ENCODE data around the gene PI4K2B.

PI4K2B gene

DNA sequence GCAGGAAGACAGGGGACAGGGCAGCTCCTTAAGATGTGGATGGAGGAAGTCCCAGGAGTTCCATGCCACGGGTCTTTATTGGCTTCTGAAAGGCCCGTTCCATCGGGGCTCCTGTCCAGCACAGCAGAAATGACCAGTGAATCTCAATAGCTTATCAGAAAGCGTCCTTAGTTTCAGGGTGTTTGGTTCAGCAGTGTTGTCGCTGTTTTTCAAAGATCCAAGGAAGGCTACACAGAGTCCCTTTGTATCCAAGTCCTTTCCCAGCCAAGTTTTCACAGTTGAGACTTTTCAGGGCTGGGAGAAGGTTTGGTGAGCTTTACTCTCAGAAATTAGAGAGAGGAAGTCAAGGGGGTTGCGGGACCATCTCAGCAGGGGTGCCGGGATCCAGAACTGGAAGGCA, 73.8 kb downstream of the PI4K2B start:
- no peak for DNase-seq (ENCODE audit: low read depth)
- no peak for TF ChIP-seq CTCF (IDR thresholded peaks at IDR 0.05; ENCODE audit: control insufficient read depth, insufficient read depth, low read depth, low read length, missing control alignments)
- H3K4me3 ChIP-seq (ENCODE audit: control insufficient read depth, low read depth, low read length) = no peak overlapping the region

- no peak overlapping the region for H3K4me3 ChIP-seq (ENCODE audit: control insufficient read depth, low read depth, low read length)
- DNase-seq (ENCODE audit: low read depth) = no peak
- no peak for TF ChIP-seq CTCF (IDR thresholded peaks at IDR 0.05; ENCODE audit: control insufficient read depth, insufficient read depth, low read depth, low read length, missing control alignments)
Measured at GRCh38 chr4:25308306-25308705, 74.5 kb downstream of the PI4K2B start.

DNA sequence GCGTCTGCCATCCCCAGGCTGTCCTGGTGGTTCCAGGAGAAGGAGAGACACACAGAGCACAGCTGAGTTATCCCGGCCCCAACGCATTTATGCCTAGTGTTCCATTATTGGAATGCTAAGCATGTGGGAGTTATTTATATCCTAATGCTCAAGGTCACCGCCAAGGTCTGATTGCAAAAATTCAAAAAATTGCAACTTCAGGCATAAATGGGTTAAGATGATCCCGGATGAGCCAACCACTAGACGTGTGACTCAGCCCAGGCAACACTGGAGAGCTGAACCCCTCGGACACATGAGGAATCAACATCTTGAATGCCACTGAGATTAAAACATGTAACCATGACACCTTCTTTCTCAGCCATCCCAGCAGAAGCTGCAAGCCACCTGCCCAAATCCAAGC, 74.9 kb downstream of the PI4K2B start:
- no peak for DNase-seq (ENCODE audit: low read depth)
- no peak for TF ChIP-seq CTCF (IDR thresholded peaks at IDR 0.05; ENCODE audit: control insufficient read depth, insufficient read depth, low read depth, low read length, missing control alignments)
- no peak overlapping the region for H3K4me3 ChIP-seq (ENCODE audit: control insufficient read depth, low read depth, low read length)

- TF ChIP-seq CTCF (IDR thresholded peaks at IDR 0.05; ENCODE audit: control insufficient read depth, insufficient read depth, low read depth, low read length, missing control alignments) = no peak
- DNase-seq (ENCODE audit: low read depth) = no peak
- no peak overlapping the region for H3K4me3 ChIP-seq (ENCODE audit: control insufficient read depth, low read depth, low read length)
Measured at GRCh38 chr4:25310066-25310802, 76.4 kb downstream of the PI4K2B start.

DNA sequence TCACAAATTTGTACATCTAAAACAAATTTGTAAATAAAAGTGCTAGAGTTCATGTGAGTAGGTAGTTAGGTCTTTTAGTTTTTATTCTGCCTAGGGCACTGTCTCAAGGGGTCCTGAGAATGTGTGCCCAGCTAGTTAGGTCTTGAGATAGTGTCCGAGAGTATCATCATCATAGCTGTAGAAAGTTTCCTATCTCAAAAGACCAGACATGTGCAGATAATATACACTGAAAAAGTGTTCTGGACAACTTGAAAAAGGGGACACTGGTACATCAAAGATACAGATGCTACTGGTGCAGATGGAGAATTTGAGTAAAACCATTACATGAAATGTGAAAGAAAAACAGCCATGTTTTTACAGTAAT, 77.0 kb downstream of the PI4K2B start:
- no peak overlapping the region for H3K4me3 ChIP-seq (ENCODE audit: control insufficient read depth, low read depth, low read length)
- no peak for DNase-seq (ENCODE audit: low read depth)
- TF ChIP-seq CTCF (IDR thresholded peaks at IDR 0.05; ENCODE audit: control insufficient read depth, insufficient read depth, low read depth, low read length, missing control alignments) = no peak

GRCh38 chr4:25312496-25313200, 78.8 kb downstream of the PI4K2B start, which contains the start of gene ZCCHC4:
Gene ZCCHC4, plus strand, starts transcription at chr4:25312774. Its CDS starts 36 bp downstream, at chr4:25312810.
- TF ChIP-seq CTCF (IDR thresholded peaks at IDR 0.05; ENCODE audit: control insufficient read depth, insufficient read depth, low read depth, low read length, missing control alignments) = peak; percentile 96
- peak within 1 kb of the TSS; percentile 94 for H3K4me3 ChIP-seq (ENCODE audit: control insufficient read depth, low read depth, low read length)
- DNase-seq (ENCODE audit: low read depth) = peak; percentile 64
